Measurements from ENCODE around the gene TRDMT1. TPM values are rescaled to one million over a fixed set of nuclear protein-coding genes. Genes with fewer than 3 reads are reported as not detected.

Gene TRDMT1
- total RNA-seq, 3 donors from 2014 or later: 5.8 to 18.6 (median 13.4) TPM

DNA sequence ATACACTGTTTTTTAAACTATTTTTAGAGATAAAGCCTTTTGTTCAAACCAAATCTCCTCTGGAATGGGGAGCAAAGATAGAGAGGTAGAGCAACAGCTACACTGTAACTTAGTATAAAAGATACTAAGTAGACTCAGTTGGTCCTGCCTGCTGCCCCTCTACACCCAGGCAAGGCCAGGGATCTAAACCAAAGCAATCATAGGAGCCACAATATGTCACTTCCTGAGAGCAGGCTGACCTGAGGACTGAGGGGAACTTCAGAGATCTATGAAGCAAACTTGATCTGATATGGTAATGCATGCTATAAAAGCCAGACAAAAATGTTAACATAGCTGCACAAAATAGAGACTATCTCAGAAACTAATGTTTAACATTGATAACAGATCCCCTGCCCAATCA, 7.0 kb upstream of the TRDMT1 start:
- no peaks in the 10 kb centered on the region for H3K9me3 ChIP-seq
- TF ChIP-seq POLR2AphosphoS5 (IDR thresholded peaks at IDR 0.05) (no peak), POLR2A (IDR thresholded peaks at IDR 0.05) (no peak), CTCF (IDR thresholded peaks at IDR 0.05) (no peak)

GRCh38 chr10:17206210-17206709, 4.8 kb upstream of the TRDMT1 start:
- DNase-seq (ENCODE audit: low spot score in 2 of 2): no peak
- H3K36me3 ChIP-seq: no peaks in the 10 kb centered on the region
- intact Hi-C loops (cut with DNase I; ENCODE audit: low total_unique reads): no loop called here
- no peak overlapping the region for H3K4me3 ChIP-seq
- H3K4me1 ChIP-seq: no peaks in the 10 kb centered on the region
- H3K27ac ChIP-seq: no peak overlapping the region
- no peaks in the 10 kb centered on the region for H3K9me3 ChIP-seq
- H3K27me3 ChIP-seq: no peaks in the 10 kb centered on the region
- TF ChIP-seq POLR2A (IDR thresholded peaks at IDR 0.05) (no peak), CTCF (IDR thresholded peaks at IDR 0.05) (no peak), POLR2AphosphoS5 (IDR thresholded peaks at IDR 0.05) (no peak)

More for the DNA sequence above, 7.0 kb upstream of the TRDMT1 start:
- Histone ChIP-seq H3K4me3 (no peak overlapping the region), H3K27ac (no peak overlapping the region), H3K4me1 (no peaks in the 10 kb centered on the region), H3K36me3 (no peaks in the 10 kb centered on the region), H3K27me3 (no peaks in the 10 kb centered on the region)
- intact Hi-C loops (cut with DNase I; ENCODE audit: low total_unique reads): no loop called here
- no peak for DNase-seq (ENCODE audit: low spot score in 2 of 2)

DNA sequence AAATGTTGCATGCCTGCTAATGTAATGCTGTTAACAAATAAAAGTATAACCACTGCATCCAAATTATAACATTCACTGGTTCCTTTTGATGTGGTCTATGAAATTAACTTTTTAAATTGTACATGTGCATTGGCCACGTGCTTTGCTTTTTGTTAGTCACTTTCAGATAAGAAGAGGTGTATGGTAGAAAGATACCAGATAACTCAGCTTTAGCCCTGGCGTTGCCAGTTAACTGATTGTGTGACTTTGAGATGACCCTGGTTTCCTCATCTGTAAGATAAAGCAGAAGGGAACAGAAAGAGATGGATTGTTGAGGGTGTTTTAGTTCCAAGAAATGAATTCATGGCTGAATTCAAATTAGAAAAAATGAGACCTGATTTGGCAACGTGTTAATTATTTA, 1.9 kb upstream of the TRDMT1 start:
- H3K4me3 ChIP-seq: no peak overlapping the region
- H3K27ac ChIP-seq: no peak overlapping the region
- no peaks in the 10 kb centered on the region for H3K4me1 ChIP-seq
- DNase-seq (ENCODE audit: low spot score in 2 of 2): no peak
- H3K27me3 ChIP-seq: no peaks in the 10 kb centered on the region
- intact Hi-C loops (cut with DNase I; ENCODE audit: low total_unique reads): no loop called here
- H3K9me3 ChIP-seq: no peaks in the 10 kb centered on the region
- H3K36me3 ChIP-seq: no peaks in the 10 kb centered on the region
- no peak for TF ChIP-seq CTCF (IDR thresholded peaks at IDR 0.05)
- TF ChIP-seq POLR2A (IDR thresholded peaks at IDR 0.05): no peak
- no peak for TF ChIP-seq POLR2AphosphoS5 (IDR thresholded peaks at IDR 0.05)

GRCh38 chr10:17202999-17203398, 1.5 kb upstream of the TRDMT1 start:
- Histone ChIP-seq H3K27ac (no peak overlapping the region), H3K27me3 (no peaks in the 10 kb centered on the region), H3K4me3 (no peak overlapping the region), H3K9me3 (no peaks in the 10 kb centered on the region), H3K4me1 (no peaks in the 10 kb centered on the region), H3K36me3 (no peaks in the 10 kb centered on the region)
- intact Hi-C loops (cut with DNase I; ENCODE audit: low total_unique reads): no loop called here
- no peak for TF ChIP-seq POLR2A (IDR thresholded peaks at IDR 0.05)
- no peak for TF ChIP-seq POLR2AphosphoS5 (IDR thresholded peaks at IDR 0.05)
- no peak for TF ChIP-seq CTCF (IDR thresholded peaks at IDR 0.05)
- DNase-seq (ENCODE audit: low spot score in 2 of 2): no peak

- intact Hi-C loops (cut with DNase I; ENCODE audit: low total_unique reads): no loop called here
- no peak for TF ChIP-seq CTCF (IDR thresholded peaks at IDR 0.05)
- TF ChIP-seq POLR2AphosphoS5 (IDR thresholded peaks at IDR 0.05): no peak
- no peak for TF ChIP-seq POLR2A (IDR thresholded peaks at IDR 0.05)
- Histone ChIP-seq H3K27ac (no peak overlapping the region), H3K4me1 (no peaks in the 10 kb centered on the region), H3K27me3 (no peaks in the 10 kb centered on the region), H3K4me3 (no peak overlapping the region), H3K9me3 (no peaks in the 10 kb centered on the region), H3K36me3 (no peaks in the 10 kb centered on the region)
- no peak for DNase-seq (ENCODE audit: low spot score in 2 of 2)
Observed at GRCh38 chr10:17202506-17202905, 1.0 kb upstream of the TRDMT1 start.

Measured in breast epithelium (tissue), 4 donors.